ENCODE data around the gene NFXL1. TPM values are rescaled to one million over a fixed set of nuclear protein-coding genes. Genes with fewer than 3 reads are reported as not detected.

Gene NFXL1
- total and polyA plus RNA-seq, 4 experiments from 2014 or later, result 7.7 to 21.1 (median 12.7) TPM

GRCh38 chr4:47907089-47907646 is 7.2 kb downstream of the NFXL1 start:
- no peak overlapping the region for H3K4me3 ChIP-seq (ENCODE audit: low read length in 2 of 2)
- Mint-ChIP-seq H3K27me3 (no peaks in the 10 kb centered on the region), H3K27ac (peak overlapping the region in 2 of 7 donors; percentile 5 to 30), H3K36me3 (peaks cover 42 to 54% of the 10 kb centered on the region in 2 donors), H3K9me3 (no peaks in the 10 kb centered on the region), H3K4me3 (no peak overlapping the region), H3K4me1 (peaks cover 19 to 23% (median 21%) of the 10 kb centered on the region in 4 donors)
- H3K9me3 ChIP-seq (ENCODE audit: control insufficient read depth in 1 of 2, low read length in 2 of 2), result no peaks in the 10 kb centered on the region
- H3K27me3 ChIP-seq (ENCODE audit: insufficient read depth, low read length), result no peaks in the 10 kb centered on the region
- intact Hi-C loops (cut with micrococcal nuclease), result no loop called here
- H3K27ac ChIP-seq (ENCODE audit: low read depth, low read length), result no peak overlapping the region
- DNase-seq, result no peak
- POLR2A ChIA-PET (ENCODE audit: partially characterized antibody), result no interaction called here
- CTCF ChIA-PET (ENCODE audit: partially characterized antibody), result interaction anchor here (0.7 to 1.6 kb wide), 2 partner anchors 17 to 48 kb away, joined by 3 to 4 read pairs; no protein-coding TSS in a partner anchor
- H3K4me1 ChIP-seq (ENCODE audit: insufficient read depth, low read length), result peaks cover 4% of the 10 kb centered on the region
- H3K36me3 ChIP-seq (ENCODE audit: insufficient read depth, low read length), result peaks cover 14% of the 10 kb centered on the region

- Histone ChIP-seq H3K9me3 (ENCODE audit: control insufficient read depth in 1 of 2, low read length in 2 of 2) (no peaks in the 10 kb centered on the region), H3K4me1 (ENCODE audit: insufficient read depth, low read length) (no peaks in the 10 kb centered on the region), H3K27ac (ENCODE audit: low read depth, low read length) (no peak overlapping the region), H3K4me3 (ENCODE audit: low read length in 2 of 2) (no peak overlapping the region), H3K27me3 (ENCODE audit: insufficient read depth, low read length) (no peaks in the 10 kb centered on the region), H3K36me3 (ENCODE audit: insufficient read depth, low read length) (peaks cover 35% of the 10 kb centered on the region)
- intact Hi-C loops (cut with micrococcal nuclease), result no loop called here
- H3K4me1 Mint-ChIP-seq, result no peaks in the 10 kb centered on the region
- peaks cover 60 to 73% of the 10 kb centered on the region in 2 donors for H3K36me3 Mint-ChIP-seq
- no peak overlapping the region for H3K4me3 Mint-ChIP-seq
- ChIA-PET POLR2A (ENCODE audit: partially characterized antibody) (no interaction called here), CTCF (ENCODE audit: partially characterized antibody) (no interaction called here)
- H3K27ac Mint-ChIP-seq, result no peak overlapping the region
- H3K9me3 Mint-ChIP-seq, result no peaks in the 10 kb centered on the region
- no peak for DNase-seq
- no peaks in the 10 kb centered on the region for H3K27me3 Mint-ChIP-seq
Measured at GRCh38 chr4:47899639-47900038, 14.7 kb downstream of the NFXL1 start.

- Histone ChIP-seq H3K4me1 (ENCODE audit: insufficient read depth, low read length) (peaks cover 8% of the 10 kb centered on the region), H3K27me3 (ENCODE audit: insufficient read depth, low read length) (no peaks in the 10 kb centered on the region), H3K36me3 (ENCODE audit: insufficient read depth, low read length) (peaks cover 18% of the 10 kb centered on the region), H3K27ac (ENCODE audit: low read depth, low read length) (no peak overlapping the region), H3K4me3 (ENCODE audit: low read length in 2 of 2) (no peak overlapping the region), H3K9me3 (ENCODE audit: control insufficient read depth in 1 of 2, low read length in 2 of 2) (no peaks in the 10 kb centered on the region)
- no peaks in the 10 kb centered on the region for H3K9me3 Mint-ChIP-seq
- peak overlapping the region in 1 of 8 donors; percentile 42 for H3K4me3 Mint-ChIP-seq
- H3K4me1 Mint-ChIP-seq, result peaks cover 8 to 11% (median 9%) of the 10 kb centered on the region in 4 donors
- peaks cover 45 to 77% of the 10 kb centered on the region in 2 donors for H3K36me3 Mint-ChIP-seq
- DNase-seq, result peak in 2 of 5 donors; percentile 2 to 5
- no peaks in the 10 kb centered on the region for H3K27me3 Mint-ChIP-seq
- peak overlapping the region in 1 of 7 donors; percentile 39 for H3K27ac Mint-ChIP-seq
- intact Hi-C loops (cut with micrococcal nuclease), result no loop called here
- CTCF ChIA-PET (ENCODE audit: partially characterized antibody), result interaction anchor here (1.2 to 1.5 kb wide), 2 partner anchors 10 to 12 kb away, joined by 4 to 6 read pairs; no protein-coding TSS in a partner anchor
- POLR2A ChIA-PET (ENCODE audit: partially characterized antibody), result no interaction called here
Measured at GRCh38 chr4:47891928-47892327, 22.5 kb downstream of the NFXL1 start.

- ChIA-PET POLR2A (ENCODE audit: partially characterized antibody) (no interaction called here), CTCF (ENCODE audit: partially characterized antibody) (interaction anchor here (1.3 to 1.8 kb wide), 2 partner anchors 9 to 46 kb away, joined by 3 to 6 read pairs; no protein-coding TSS in a partner anchor)
- H3K9me3 Mint-ChIP-seq, result no peaks in the 10 kb centered on the region
- no peaks in the 10 kb centered on the region for H3K27me3 ChIP-seq (ENCODE audit: insufficient read depth, low read length)
- H3K4me3 Mint-ChIP-seq, result no peak overlapping the region
- H3K4me3 ChIP-seq (ENCODE audit: low read length in 2 of 2), result no peak overlapping the region
- intact Hi-C loops (cut with micrococcal nuclease), result no loop called here
- H3K27ac Mint-ChIP-seq, result peak overlapping the region in 1 of 7 donors; percentile 21
- peaks cover 19% of the 10 kb centered on the region for H3K36me3 ChIP-seq (ENCODE audit: insufficient read depth, low read length)
- no peaks in the 10 kb centered on the region for H3K9me3 ChIP-seq (ENCODE audit: control insufficient read depth in 1 of 2, low read length in 2 of 2)
- no peak overlapping the region for H3K27ac ChIP-seq (ENCODE audit: low read depth, low read length)
- DNase-seq, result no peak
- H3K4me1 ChIP-seq (ENCODE audit: insufficient read depth, low read length), result no peaks in the 10 kb centered on the region
- peaks cover 47 to 70% of the 10 kb centered on the region in 2 donors for H3K36me3 Mint-ChIP-seq
- no peaks in the 10 kb centered on the region for H3K27me3 Mint-ChIP-seq
- peaks cover 0 to 1% (median 0%) of the 10 kb centered on the region in 4 donors for H3K4me1 Mint-ChIP-seq
Measured at GRCh38 chr4:47882228-47882627, 32.2 kb downstream of the NFXL1 start.

- no peaks in the 10 kb centered on the region for H3K9me3 ChIP-seq (ENCODE audit: control insufficient read depth in 1 of 2, low read length in 2 of 2)
- intact Hi-C loops (cut with micrococcal nuclease), result no loop called here
- Mint-ChIP-seq H3K9me3 (no peaks in the 10 kb centered on the region), H3K27ac (peak overlapping the region in 1 of 7 donors; percentile 18), H3K4me1 (peaks cover 0 to 5% (median 2%) of the 10 kb centered on the region in 4 donors), H3K36me3 (peaks cover 62 to 70% of the 10 kb centered on the region in 2 donors), H3K27me3 (no peaks in the 10 kb centered on the region), H3K4me3 (no peak overlapping the region)
- ChIA-PET CTCF (ENCODE audit: partially characterized antibody) (no interaction called here), POLR2A (ENCODE audit: partially characterized antibody) (no interaction called here)
- H3K4me3 ChIP-seq (ENCODE audit: low read length in 2 of 2), result no peak overlapping the region
- H3K4me1 ChIP-seq (ENCODE audit: insufficient read depth, low read length), result no peaks in the 10 kb centered on the region
- DNase-seq, result no peak
- H3K36me3 ChIP-seq (ENCODE audit: insufficient read depth, low read length), result peaks cover 16% of the 10 kb centered on the region
- no peaks in the 10 kb centered on the region for H3K27me3 ChIP-seq (ENCODE audit: insufficient read depth, low read length)
- no peak overlapping the region for H3K27ac ChIP-seq (ENCODE audit: low read depth, low read length)
Measured at GRCh38 chr4:47879458-47879857, 34.9 kb downstream of the NFXL1 start.

- Histone ChIP-seq H3K4me3 (ENCODE audit: low read length in 2 of 2) (no peak overlapping the region), H3K4me1 (ENCODE audit: insufficient read depth, low read length) (no peaks in the 10 kb centered on the region), H3K36me3 (ENCODE audit: insufficient read depth, low read length) (peaks cover 12% of the 10 kb centered on the region), H3K9me3 (ENCODE audit: control insufficient read depth in 1 of 2, low read length in 2 of 2) (no peaks in the 10 kb centered on the region), H3K27ac (ENCODE audit: low read depth, low read length) (no peak overlapping the region), H3K27me3 (ENCODE audit: insufficient read depth, low read length) (no peaks in the 10 kb centered on the region)
- Mint-ChIP-seq H3K36me3 (peaks cover 61 to 68% of the 10 kb centered on the region in 2 donors), H3K9me3 (no peaks in the 10 kb centered on the region), H3K4me3 (no peak overlapping the region), H3K4me1 (peaks cover 6 to 14% (median 8%) of the 10 kb centered on the region in 4 donors), H3K27ac (peak overlapping the region in 1 of 7 donors; percentile 5), H3K27me3 (no peaks in the 10 kb centered on the region)
- ChIA-PET CTCF (ENCODE audit: partially characterized antibody) (no interaction called here), POLR2A (ENCODE audit: partially characterized antibody) (no interaction called here)
- intact Hi-C loops (cut with micrococcal nuclease), result no loop called here
- no peak for DNase-seq
Measured at GRCh38 chr4:47876784-47877546, 37.4 kb downstream of the NFXL1 start.

GRCh38 chr4:47876310-47876709 is 38.1 kb downstream of the NFXL1 start:
- Histone ChIP-seq H3K27me3 (ENCODE audit: insufficient read depth, low read length) (no peaks in the 10 kb centered on the region), H3K36me3 (ENCODE audit: insufficient read depth, low read length) (peaks cover 12% of the 10 kb centered on the region), H3K9me3 (ENCODE audit: control insufficient read depth in 1 of 2, low read length in 2 of 2) (no peaks in the 10 kb centered on the region), H3K27ac (ENCODE audit: low read depth, low read length) (no peak overlapping the region), H3K4me3 (ENCODE audit: low read length in 2 of 2) (no peak overlapping the region), H3K4me1 (ENCODE audit: insufficient read depth, low read length) (no peaks in the 10 kb centered on the region)
- H3K9me3 Mint-ChIP-seq, result no peaks in the 10 kb centered on the region
- ChIA-PET CTCF (ENCODE audit: partially characterized antibody) (interaction anchor here (1.1 kb wide), 1 partner anchor 19 kb away, joined by 3 read pairs; no protein-coding TSS in a partner anchor), POLR2A (ENCODE audit: partially characterized antibody) (no interaction called here)
- H3K36me3 Mint-ChIP-seq, result peaks cover 58 to 62% of the 10 kb centered on the region in 2 donors
- intact Hi-C loops (cut with micrococcal nuclease), result no loop called here
- H3K4me1 Mint-ChIP-seq, result peaks cover 6 to 14% (median 8%) of the 10 kb centered on the region in 4 donors
- H3K4me3 Mint-ChIP-seq, result no peak overlapping the region
- H3K27ac Mint-ChIP-seq, result peak overlapping the region in 2 of 7 donors; percentile 3 to 69
- H3K27me3 Mint-ChIP-seq, result no peaks in the 10 kb centered on the region
- no peak for DNase-seq
